NCI-H146 (cell line): ENCODE data around the gene WDR1.

Source experiments
- DNase-seq: peaks from one replicate; lab custom pipeline; 2025; lab: John Stamatoyannopoulos, UW

Gene WDR1

DNA sequence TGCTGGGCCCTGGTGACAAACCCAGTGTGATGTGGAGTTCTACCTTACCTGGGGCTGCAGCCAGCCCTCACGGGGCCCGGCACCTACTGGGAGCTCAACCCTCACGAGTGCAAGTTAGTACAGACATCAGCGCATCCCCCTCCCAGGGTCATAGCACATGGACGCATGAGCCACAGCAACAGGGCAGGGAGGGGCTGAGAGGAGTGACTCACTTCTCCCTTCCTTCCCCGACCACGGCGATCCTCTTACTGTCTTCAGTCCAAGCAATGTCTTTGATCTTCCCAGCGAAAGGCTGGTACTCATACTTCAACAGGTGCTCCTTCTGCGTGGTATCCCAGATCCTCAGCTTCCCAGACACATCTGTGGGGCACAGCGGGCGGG lies 17.8 kb downstream of the WDR1 start:
- DNase-seq: no peak

DNA sequence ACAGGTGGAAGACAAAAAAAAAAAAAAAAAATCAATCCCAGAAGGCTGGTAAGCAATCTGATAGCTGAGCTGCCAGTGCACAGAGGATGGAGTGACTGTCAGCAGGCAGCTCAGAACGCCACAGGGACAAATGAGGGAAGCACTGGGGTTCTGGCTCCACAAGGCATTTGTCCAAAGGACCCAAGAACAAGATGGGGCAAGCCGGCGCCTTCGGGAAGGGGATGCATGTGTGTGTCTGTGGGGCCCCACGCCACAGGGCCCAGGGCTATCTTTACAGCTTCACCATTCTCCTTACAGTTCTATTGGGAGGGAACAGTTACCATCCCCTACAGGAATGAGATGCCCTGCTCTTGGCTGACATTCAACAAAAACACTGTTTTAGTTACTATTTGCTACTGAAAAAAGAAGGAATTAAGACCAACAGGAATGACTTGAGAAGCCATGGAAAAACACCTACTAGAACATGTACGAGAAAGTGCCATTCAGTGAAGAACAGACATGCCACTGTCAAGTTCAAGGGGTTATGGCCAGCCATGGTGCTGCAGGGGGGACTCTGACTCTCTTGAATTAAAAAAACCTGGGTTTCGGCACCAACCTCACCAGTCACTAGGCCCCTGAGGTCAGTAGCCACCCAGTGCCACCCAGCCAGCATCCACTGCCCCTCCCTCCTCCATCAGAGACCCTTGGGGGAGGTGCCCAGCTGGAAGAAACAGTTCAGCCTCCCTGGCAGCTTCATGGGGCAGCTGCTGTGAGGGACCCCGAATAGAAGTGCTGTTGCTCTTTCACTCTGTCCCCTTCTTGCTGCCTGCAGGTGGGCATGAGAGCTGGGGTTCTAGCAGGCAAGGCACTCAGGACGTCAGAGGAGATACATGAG lies 18.5 kb downstream of the WDR1 start:
- DNase-seq: no peak

DNA sequence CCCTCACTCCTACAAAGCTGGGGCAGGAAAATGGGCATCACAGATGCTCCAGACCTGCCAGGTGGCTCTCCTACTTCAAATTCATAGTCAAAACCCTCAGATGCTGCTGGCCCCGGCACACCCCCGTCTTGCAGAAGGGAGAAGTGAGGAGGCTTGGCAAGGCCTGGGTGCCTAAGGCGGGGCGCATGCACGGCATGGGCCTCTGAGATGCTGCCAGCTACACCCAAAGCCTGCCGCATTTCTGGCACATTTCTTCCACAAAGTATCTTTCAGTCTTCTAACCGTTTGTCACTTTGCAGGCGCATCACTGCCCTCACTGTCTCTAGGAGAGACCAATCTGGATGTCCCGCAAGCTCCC lies 19.6 kb downstream of the WDR1 start:
- no peak for DNase-seq

DNA sequence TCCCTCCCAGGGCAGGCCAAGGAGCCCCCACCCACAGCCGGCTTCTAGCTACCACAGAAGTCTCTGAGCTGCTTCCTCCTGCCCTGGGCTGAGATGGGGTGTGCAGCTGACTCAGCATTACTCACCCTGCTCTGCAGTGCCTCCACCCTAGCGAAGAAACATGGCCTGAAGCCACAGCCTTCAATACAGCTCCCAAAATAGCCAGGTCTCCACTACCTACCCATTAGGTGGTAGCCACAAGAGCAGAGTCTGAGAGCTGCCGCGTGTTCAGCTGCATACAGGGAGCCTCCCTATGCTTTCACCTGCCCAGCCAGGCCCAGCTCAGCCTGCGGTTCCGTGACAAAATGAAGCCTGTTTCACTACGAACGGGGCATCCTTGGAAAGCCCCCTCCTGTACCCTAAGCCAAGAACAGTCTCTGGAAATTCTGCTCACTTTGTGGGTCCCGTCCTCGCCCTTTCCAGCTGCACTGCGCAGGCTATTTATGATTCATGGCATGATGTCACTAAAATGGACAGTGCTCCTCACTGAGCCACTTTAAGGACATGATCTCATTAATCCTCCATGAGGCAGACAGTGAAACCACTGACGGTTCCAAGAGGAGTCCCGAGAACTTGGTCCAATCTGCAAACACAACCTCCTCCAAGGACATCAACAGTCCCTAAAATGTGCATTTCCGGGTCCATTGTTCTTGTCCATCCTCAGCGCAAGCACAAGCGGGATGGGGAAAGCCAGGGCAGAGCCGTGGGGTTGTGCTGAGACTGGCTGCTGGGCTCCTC lies 20.2 kb downstream of the WDR1 start:
- DNase-seq: no peak

DNA sequence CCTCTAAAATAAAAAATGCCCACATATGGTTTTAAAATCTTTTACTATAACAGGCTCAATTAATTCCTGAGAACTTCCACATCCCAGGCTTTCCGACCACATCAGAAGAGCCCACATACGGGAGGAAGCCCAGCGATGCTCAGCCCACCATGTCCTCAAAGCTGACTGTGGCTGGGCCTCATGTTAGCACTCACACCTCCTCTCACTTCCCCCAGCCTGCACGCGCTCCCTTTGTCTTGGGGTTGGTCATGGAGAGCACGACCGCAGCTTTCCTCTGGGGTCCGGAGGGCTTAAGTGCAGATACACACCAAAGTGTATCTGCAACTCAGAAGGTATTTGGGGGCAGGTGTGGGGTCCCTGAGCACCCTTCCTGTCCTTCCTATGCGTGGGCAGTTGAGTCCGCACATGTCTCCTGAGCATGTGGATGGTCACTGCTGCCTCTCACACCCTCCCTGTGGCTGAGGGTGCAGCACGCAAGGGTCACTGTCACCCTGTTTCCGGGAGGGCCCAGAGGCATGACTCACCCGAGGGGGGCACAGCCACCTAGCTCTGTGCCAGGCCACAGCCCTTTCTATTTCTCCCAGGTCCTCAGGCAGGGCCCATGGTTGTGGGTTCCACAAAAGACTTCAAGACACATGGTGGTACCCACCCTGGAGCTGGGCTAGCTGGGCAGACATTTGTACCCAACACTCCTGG lies 21.2 kb downstream of the WDR1 start:
- no peak for DNase-seq

DNA sequence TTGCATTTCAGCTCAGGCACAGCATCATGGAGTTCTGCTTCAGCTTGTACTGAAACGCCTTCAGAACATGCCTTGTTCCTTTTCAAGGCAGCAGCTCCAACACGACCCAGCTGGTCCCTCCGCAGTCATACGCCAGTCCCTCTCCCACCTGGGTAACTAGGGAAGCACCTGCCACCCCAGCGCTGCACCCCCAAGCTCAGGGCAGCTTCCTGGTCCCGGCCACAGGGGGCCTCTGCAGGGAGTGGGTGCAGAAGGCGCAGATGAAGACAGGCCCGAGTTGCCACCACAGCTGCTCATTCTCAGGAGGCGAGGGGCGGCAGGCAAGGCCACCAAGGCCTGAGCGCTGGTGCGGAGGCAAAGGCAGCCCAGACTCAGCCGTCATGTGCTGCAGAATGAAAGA lies 21.8 kb downstream of the WDR1 start:
- no peak for DNase-seq

DNA sequence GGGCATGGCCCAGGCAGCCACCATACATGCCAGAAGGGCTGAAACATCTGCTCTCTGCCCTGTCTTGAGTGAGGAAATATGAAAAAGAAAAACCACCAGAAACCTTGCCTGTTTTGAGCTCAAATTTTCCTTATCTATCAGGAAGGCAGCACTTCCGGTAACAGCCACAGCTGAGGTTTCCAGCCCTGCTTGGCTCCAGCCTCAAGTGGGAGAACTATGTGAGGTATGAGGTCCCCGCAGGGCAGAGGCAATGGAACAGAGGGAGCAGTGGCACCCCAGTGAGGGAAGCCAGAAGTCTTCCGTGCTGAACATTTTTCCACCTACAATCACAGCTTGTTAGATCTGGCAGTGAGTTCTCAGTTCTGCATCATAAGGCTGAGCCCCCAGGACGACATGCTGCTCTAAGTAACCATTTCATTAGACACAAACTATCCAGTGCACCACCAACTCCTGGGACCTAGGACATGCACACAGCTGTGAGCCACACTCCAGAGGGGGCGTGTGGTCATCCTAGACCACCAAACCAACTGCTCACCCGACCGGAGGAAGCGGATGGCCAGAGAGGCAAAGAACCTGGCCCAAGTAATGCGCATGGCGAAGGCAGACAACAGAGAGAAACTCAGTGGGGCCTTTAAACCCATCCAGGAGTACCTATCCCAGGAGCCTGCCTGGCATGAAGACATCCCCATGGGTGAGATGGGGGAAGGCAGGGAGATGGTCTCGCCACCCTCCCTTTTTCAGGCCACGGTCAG lies 22.6 kb downstream of the WDR1 start:
- DNase-seq: no peak

DNA sequence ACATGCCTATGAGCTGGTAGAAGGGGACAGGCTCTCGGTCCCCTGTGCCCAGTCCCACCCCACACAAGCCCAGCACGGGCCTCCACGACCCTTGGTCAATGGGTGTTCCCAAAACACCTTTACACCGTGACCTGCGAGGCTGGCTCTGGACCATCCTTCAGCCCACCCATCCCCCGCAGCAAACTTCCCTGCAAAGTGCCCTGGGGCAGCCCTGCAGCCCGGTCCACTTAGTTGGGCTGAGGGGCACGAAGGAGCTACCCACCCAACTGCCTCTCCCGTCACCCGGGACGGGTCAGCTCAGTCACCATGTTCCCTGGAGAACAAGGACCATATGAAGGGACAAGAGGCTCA lies 23.4 kb downstream of the WDR1 start:
- DNase-seq: no peak

DNA sequence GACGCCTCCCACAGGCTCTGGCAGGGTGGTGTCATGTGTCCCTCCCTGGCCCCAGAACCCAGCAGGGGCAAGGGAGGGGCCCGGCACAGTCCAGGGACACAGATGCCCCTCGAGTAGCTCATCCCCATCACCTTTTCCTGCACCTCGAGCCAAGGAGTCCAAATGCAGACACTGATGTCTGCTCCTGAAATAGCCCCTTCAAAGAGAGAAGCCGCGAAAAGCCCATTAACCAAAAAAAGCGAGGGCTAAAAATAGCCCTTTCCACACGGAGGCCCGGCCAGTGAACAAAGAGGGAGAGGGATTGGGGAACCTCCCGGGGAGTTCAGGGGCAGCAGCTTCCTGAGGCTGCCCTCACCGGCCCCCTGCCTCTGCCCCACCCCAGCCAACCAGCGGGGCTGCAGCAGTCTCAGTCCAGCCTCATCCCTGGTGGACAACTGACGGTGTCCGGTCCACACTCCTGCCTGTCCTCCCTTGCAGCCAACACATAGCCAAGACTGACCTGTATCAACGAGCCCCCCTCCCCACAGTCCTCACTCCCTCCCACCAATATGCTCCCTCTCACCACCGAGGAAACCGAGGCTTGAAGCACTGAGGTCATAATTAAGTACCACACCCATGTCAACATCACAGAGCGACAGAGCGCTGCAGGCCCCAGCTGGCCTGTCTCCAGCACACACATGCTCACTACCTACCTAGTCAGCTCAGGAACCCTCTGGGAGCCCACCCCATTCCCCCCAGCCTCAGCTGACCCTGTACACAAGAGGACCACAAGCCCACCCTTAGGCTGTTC lies 23.9 kb downstream of the WDR1 start:
- DNase-seq: no peak

DNA sequence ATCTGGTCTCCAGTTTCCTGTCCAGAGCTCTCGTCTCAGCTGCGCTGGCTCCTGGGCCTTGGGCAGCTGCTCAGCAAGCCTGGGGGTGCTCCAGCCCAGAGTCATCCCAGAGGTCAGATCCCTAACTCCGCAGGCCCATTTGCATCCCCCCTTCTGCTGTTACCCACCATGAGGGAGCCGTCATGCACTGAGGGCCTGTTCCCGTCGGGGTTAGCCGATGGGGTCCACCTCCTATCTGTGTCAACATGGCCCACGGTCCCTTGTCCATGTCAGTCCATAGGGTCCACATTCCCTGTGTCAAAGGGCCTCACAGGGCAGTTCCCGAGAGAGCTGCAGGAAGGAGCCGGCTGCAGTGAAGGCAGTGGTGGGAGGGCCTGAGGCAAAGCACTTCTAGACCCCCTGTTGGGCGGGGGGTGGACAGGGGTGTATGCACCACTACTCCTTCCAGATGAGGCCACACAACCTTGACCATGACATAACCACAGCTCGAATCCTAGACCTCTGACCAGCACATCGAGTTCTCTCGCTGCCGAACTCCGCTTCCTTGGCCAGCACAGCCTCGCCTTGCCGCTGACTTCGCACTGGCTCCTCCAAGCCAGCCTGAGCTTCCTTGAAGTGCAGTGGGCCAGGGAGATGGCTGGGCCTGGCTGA lies 24.9 kb downstream of the WDR1 start:
- DNase-seq: no peak

DNA sequence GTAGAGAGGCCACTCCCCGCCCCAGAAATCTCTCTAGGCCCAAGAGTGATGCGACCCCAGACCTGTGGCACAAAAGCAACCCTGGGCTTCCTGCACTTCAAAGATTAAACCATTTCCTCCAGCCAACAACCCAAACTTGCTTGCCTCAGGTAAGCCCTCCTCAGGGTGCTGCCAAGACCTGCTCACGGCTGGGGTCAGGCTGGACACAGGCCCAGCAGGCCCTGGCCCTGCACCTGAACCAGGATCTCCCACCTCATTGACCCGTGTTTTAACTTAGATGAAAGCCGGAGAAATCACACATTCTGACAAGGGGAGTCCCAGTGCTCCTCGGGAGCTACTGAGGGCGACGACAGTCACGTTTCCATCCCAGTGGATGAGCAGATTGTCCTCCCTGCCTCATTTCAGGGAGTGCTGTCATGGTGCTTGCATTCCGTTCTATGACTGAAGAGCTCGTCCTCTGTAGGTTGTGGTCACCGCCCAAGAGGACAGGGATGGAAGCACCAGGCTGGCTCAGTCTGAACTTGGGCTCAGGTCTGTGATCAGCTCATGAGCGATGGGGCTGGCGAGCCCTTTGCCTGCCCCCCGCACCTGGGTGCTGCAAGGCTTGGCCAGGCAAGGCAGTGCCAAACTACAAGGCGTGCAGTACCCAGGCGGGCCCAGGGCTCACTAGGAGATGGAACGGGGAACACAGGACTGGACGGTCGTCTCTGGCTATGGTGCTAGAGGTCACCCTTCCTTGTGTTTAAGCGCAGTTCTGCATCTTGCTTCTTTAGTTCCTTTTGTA lies 25.9 kb downstream of the WDR1 start:
- DNase-seq: no peak

DNA sequence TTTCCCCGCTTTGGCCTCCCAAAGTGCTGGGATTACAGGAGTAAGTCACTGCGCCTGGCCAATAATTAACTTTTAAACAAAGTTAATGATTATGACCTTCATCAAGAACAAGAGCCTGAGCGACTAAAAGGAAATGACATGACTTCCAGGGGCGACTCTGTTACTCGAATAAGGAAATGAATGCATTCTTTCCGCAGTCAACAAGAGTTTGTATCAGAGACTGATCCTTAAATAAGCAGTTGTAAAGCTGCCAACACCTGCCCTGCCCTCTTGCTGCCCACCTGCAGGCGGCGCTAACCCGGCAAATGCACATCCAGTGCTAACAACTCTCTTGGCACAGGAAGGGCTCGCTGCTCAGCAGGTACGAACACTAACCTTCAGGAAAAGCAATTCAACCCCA lies 27.3 kb downstream of the WDR1 start:
- DNase-seq: no peak

DNA sequence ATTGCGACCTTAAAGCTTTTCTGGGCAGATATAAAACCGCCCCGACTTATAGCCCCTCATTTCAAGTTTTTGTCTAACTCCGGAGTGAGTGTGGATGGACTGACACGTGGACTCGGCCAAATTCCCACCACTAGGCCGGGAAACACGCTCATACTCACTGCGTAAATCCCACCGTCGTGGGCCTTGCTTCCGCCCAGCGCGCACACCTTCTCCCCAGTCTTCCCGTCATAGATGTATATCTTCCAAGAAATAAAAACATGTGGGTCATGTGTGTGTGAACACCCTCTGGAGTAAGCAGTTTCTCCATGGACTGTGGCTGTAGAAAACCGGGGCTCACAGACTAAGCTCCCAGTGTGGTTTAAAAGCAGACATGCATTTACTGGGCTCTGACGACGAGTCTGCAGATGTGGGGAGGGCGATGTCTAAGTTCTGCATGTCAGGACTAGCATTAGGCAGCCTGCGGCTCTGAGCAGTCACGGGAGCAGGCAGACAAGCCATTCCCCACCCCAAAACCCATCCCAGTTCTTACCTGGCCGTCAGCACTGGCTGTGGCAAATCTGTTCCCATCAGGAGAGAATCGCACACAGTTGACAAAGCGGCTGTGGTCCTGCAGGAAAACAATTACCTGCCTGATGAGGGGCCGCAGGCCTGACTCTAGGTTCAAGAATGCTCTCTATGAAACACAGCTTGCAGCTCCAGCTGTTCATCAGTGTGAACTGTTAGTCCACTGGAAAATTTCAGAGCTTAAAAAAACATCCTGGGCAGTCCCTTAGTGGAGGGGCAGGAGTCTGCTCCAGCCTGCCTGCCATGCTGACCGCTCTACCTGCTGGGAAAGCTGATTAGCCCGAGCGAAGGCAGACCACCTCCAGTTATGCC lies 28.2 kb downstream of the WDR1 start:
- no peak for DNase-seq

DNA sequence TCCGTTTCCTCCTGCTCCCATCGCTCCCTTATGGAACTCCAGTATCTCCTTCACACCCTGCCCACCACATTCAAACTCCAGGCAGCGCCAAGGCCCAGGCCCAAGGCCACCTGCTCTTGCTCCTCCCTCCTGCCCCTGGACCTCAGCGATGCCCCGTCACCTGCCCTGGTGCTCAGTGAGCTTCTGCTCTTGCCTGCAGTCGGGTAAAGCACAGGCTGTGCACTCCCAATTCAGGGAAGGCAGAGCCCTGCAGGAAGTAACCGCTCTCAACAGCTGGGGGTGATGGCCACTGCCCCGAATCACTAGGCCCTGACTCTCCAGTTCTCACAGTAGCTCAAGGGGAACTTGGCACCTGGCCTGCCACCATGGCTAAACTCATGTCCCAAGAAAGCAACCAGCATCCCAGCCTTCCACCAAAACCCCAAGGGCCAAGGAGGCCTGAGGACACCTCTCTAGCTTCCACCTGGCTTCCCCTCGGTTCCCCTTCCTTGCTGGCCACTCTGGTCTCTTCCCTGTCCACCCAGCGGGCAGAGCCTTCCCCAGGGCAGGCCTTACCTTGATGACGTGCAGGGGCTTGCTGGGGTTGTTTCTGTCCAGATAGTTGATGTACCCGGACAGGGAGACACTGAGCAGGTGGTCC lies 29.3 kb downstream of the WDR1 start:
- DNase-seq: no peak

DNA sequence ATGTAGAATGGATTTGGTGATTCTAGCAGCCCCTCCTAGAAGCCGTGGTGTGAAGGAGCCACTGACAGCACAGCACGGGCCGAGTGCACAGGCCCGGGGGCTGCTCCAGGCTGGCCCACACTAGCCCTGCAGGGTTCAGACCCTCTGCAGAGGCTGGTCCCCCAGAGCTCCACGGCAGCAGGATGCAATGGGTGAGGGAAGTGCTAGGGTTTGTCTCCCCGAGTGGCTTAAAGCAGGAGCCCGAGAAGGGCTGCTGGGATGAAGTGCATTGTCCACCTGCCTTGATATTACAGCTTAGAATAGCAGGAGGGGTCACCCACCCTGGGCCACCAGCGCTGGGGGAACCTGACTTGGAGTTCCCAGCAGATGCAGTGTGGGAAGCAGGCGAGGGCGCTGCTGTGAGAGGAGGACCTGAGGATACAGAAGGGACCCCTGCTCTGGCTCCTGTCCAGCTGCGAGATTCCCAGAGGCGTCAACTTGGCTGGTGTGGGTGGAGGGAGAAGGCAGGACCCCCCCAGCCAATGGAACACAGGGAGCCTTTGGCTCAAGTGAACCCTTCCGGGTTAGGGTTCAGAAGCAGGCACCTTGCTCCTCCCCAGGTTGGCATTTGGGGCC lies 30.0 kb downstream of the WDR1 start:
- no peak for DNase-seq

DNA sequence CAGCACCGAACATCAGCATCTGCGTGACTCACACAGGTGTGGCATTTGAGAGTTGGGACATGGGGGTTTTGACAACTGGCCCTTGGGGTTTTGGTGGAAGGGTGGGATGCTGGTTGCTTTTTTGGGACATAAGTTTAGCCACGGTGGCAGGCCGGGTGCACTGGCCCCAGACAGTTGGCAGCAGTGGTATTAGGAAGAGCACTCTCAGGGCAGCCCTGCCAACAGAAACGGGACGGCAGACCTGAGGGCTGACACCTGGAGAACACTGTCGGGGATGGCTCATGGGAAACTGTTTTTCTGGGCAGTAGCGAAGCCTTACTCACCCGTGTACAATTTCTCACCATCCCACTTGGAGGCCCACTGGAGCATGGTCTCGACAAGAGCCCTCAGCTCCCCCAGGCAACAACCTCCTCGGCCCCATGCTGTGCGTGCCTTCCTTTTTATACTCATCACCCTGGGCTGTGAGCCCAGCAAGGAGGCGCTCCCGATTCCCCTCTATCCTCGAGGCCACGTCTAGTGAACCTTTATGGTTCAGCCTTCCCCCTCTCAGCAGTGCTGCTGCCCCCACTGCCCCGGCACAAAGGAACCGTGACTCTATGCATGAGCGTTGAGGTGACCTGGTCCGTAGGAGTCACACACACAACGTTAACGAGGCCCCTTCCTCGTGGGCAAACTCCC lies 30.6 kb downstream of the WDR1 start:
- DNase-seq: no peak

DNA sequence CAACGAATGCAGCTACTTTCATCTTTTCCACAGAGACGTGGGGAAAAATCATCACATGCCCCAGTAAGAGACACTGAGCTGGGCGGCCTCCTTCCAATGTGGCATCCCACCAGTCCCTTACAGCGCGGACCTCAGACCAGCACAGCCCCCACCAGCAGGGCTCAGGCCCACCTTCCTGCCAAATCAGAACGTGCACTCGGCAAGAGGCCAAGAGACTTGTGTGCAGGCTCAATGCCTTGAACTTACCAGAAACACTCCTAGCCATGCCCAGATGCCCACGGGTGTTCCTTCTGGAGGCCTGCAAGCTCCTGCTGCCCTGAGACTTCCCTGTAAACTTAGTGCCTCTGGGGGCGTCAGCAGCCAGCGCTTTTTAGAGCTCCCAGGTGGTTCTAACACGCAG lies 31.2 kb downstream of the WDR1 start:
- DNase-seq: no peak
